HG03439 (cell line): ENCODE data around the gene XRCC4.
"Not testable (repeated sequence)": the region's sequence is repeated elsewhere in the genome, so short reads cannot be mapped to it uniquely, and the experiment has no call there.

ENCODE experiments used
- ATAC-seq: cut with Tn5 transposase; IDR thresholded peaks from one replicate; pipeline ENCODE4 v1.9.1; 2021; ENCODE audit warnings: mild to moderate bottlenecking, moderate library complexity; ENCODE audit not compliant: unreplicated experiment

The XRCC4 gene

DNA sequence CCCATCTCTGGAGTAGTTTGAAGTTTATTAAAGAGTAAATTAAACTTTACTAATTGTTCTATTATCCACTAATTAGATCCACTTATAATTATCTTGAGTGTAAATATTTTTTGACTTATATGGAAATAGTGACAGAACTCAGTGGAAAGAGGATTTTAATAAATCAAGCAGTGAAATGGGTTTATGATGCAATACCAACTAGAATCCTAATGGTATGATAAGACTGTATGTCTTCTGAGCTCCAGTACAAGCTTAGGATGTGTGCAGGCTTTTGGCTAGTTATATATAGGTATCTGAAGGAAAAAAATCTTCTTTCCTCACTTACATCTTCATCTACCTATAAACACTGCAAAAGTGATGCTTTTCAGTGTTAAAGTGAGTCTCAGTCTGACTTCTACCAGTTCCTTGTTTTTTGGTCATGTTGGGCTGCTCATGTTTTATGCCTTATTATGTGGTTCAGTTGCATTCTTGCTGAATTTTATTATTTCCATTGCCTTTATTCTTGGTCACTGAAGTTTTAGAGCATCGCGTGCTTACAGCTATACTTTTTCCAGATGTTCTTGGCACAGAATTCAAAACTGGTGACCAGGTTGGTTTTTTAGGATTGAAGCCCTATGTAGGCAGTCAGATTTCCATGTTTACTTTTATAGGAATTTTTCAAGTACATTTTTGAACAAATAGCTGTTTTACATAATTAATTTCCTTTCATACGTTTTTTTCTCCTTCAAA lies 30.5 kb downstream of the XRCC4 start:
- no peak for ATAC-seq

DNA sequence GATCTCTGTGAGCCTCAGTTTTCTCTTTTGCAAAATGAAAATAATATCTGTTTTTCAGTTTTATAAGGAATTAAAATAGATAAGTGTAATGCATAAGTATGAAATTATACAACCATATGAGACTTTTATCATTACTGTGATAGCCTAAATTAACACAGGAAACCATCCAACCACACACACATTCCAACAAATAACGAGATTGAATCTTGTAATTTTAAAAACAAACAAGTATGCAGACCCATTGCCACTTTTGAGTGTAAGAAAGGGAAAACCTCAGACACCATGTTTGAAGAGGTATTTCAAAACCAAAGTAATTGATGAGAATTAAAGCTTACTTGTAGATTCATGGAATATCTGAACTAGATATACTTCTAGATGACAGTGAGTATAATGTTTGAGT lies 32.0 kb downstream of the XRCC4 start:
- ATAC-seq, result no peak

DNA sequence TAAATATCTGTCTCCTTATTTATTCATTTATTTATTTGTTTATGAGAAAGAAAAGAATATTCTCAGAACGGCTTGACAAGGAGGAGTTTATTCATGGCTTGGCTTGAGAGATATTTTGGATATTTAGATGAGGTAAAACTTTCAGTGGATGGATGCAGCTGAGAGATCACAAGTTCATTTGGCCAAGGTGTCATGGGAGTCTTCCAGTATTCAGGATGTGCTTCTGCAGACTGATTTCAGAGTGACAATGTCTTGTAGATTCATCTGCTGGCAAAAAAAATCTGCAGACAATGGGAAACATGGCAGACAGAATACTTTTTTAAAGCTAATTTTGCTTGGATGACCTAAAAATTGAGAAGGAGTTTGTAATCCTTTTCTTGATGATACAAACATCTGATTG lies 38.5 kb downstream of the XRCC4 start:
- no peak for ATAC-seq

- ATAC-seq, result no peak
Observed at GRCh38 chr5:83118471-83118870, 41.1 kb downstream of the XRCC4 start.

DNA sequence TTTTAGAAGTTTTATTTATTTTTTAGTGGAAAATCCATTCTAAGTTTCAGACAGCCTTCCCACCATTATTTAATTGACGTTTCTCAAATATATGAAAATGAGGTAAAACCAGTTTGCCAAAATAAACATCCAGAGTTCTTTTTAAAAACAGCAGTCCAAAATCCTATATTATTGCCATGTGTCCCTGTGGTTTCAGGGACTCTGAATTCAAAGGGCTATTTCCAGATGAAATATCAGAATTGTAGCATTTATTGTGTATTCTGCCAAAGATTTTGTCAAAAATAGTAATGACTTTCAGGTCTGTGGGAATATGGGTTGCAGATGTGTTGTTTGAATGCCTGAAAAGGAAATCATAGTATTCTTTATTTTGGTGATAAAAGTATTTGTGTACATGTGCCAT lies 41.6 kb downstream of the XRCC4 start:
- ATAC-seq, result no peak

DNA sequence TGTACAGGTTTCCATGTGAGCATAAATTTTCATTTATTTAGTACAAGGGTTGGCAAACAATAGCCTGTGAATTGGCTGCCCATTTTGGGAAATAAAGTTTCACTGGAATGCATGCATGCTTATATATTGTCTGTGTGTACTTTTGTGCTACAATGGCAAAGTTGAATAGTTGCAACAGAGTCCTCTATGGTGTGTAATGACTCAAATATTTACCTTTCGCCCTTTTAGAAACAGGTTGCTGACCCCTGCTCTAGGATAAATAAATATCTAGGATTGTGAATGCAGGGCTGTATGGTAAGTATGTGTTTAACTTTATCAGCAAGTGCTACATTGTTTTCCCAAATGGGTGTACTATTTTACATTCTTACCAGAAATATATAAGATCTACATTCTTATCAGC lies 47.2 kb downstream of the XRCC4 start:
- no peak for ATAC-seq

- ATAC-seq, result no peak
Observed at GRCh38 chr5:83125560-83125959, 48.2 kb downstream of the XRCC4 start.

DNA sequence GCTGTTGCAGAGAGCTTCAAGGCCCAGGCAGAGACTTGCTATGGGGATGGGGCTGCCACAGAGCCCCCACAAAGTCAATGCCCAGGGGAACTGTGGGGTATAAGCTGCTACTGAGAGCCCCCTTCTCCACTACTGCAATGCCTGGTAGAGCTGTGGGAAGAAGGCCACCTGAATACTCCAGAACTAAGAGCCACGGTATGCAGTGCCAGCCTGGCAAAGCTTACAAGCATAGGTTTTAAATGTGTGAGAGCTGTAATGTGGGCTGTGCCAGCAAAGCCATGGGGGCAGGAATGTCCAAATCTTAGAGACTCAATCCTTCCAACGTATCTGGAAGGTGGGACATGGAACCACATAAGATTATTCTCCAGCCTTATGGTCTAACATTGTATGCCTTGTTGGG lies 49.2 kb downstream of the XRCC4 start:
- no peak for ATAC-seq

DNA sequence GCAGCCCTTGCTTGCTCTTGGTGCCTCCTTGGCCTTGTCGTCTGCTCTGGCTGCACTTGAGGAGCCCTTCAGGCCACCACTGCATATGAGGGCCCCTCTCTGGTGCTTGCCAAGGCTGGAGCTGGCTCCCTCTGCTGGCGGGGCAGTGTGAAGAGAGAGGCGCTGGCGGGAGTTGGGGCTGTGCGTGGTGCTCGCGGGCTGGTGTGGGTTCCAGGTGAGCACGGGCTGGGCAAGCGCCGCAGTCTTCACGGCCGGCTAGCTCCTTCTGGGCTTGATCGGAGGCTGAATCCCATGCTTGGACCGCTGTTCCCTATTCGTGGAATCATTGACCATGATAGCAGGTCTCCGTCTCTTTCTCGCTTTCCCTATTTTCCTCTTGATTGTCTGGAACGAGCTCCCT lies 56.5 kb downstream of the XRCC4 start:
- ATAC-seq, result no peak

DNA sequence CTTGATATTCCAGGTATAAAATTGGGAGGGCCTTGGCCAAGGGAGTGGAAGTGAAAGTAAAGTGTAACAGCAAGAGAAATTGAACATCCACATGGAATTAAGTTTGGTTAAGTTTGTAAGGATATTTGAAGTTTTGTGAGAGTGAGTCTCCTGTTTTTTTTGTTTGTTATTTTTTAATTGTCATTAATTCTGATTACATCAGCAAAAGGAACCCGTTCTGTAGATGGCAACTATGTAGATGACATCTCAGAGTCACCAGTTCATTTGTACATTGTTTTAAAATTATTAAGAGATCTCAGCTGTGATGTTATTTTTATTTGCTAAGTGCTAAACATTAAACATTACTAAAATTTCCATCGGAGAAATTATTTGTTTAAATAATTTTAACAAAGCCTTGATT lies 65.2 kb downstream of the XRCC4 start:
- ATAC-seq, result no peak

GRCh38 chr5:83145241-83145640 lies 67.9 kb downstream of the XRCC4 start:
- no peak for ATAC-seq

- no peak for ATAC-seq
Observed at GRCh38 chr5:83145882-83146331, 68.6 kb downstream of the XRCC4 start.

DNA sequence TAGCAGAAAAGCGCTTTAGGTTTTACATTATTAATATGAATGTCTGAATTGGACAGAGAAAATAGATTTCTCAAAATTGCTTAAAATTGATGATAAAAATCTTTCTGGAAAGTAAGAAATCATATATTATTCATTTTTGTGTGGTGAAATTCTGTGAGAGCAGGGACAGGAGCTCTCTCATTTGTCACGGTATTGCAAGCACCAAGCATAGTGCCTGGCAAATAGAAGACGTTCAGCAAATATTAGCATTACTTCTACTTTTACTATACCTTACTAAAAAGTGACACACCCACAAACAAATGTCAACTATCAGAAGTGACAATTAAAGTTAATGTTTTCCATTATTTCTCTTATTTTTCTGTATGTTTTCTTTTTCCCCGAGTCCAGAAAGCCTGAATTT lies 69.1 kb downstream of the XRCC4 start:
- no peak for ATAC-seq

- no peak for ATAC-seq
Observed at GRCh38 chr5:83147593-83147992, 70.2 kb downstream of the XRCC4 start.

GRCh38 chr5:83148370-83148769 lies 71.0 kb downstream of the XRCC4 start:
- no peak for ATAC-seq

DNA sequence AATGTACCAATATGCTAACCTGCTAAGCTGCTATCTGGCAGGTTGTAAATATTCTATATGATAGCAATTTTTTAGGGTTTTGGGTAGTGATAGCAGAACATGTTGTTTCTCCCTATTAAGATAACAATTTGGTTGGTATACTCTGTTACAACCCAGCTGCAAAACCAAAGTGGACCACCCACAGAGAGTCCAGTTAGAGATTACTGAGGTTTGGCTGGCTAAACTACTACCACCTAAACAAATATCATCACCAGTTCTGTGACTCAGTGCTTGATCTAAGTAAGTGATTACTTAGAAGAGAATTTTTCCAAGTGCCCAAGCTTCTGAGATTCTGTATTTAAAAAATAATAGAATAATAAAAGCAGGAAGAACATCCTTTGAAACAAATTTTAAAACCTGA lies 72.3 kb downstream of the XRCC4 start:
- no peak for ATAC-seq

DNA sequence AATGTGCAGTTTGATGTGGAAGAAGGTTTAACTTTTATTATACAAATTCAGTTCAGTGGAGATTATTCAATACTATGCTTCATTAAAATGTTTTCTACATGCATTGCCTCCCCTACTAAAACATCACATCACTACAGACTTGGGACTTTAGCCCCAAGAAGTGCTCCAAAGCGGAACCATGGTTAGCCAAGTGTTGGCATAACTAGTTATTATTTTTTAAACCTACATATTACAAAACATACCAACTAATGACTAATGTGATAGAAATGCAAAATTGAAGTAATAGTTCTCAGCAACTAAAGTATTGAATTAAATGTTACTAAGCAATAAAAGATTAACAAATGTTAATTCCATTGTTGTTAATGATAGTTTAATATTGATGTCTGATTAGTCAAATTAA lies 74.5 kb downstream of the XRCC4 start:
- no peak for ATAC-seq

- ATAC-seq, result not testable (repeated sequence)
Observed at GRCh38 chr5:83152996-83153395, 75.6 kb downstream of the XRCC4 start.

DNA sequence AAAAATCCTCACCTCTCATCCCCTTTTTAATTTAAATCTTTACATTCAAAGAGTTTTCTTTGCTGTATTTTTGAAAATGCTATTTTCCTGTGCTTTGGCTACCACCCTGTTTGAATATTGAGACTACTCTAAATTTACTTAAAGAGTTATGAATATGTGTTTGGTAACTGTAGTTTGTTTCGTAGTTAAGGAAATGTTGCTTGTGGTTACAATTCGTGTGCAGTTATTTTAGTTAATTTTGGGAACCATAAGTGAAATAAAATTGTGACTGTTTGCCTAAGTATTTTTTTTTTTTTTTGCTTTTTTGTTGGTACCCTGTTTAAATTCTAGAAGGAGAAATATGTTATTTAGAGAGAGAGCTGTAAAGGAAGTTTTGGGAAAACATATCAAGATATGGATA lies 78.7 kb downstream of the XRCC4 start:
- ATAC-seq, result no peak

- no peak for ATAC-seq
Observed at GRCh38 chr5:83157163-83157562, 79.8 kb downstream of the XRCC4 start.

GRCh38 chr5:83162601-83163000 lies 85.3 kb downstream of the XRCC4 start:
- no peak for ATAC-seq

DNA sequence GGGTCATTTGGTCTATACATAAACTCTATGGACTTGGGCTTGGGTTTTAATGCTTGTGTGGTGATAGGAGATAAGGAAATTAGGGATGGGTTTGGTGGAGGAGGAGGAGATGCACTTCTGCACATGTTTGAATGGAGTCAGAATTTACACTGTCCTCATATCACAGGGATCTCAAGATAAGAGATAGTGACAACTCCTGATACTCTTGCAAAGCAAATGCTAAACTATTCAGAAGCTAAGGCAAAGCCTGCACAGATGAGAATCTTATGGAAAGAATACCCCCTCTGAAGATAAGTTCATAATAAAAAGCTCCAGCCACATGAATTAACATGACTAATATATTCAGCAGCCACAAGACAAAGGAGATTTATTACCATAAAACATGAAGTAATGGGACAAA lies 90.2 kb downstream of the XRCC4 start:
- no peak for ATAC-seq
